Panc1 (cell line): ENCODE data around the gene OR51E1. TPM values are rescaled to one million over a fixed set of nuclear protein-coding genes. Genes with fewer than 3 reads are reported as not detected.

ENCODE experiments used
- ATAC-seq: fragments of 200-7000 bp; cut with Tn5 transposase; 2 replicates; pipeline ENCODE4 v1.9.1; 2020; ENCODE audit warnings: mild to moderate bottlenecking, moderate library complexity
- BruUV-seq: library from RNA; stranded (reverse); fragments of 400-500 nt; replicated peaks from 2 replicates; lab custom pipeline; 2021; lab: Mats Ljungman, UMichigan
- CTCF ChIA-PET: fragments of 300-600 bp; sonication (Branson Sonifier 250); formaldehyde crosslinking; loops from one replicate; lab custom pipeline; 2022; ENCODE audit warnings: antibody characterized with exemption; lab: Charles Lee
- POLR2A ChIA-PET: fragments of 300-600 bp; sonication (Branson Sonifier 250); formaldehyde crosslinking; loops from one replicate; lab custom pipeline; 2022; ENCODE audit warnings: antibody characterized with exemption; lab: Charles Lee
- DNase-seq: peaks from one replicate; pipeline ENCODE4 v3.0.0-alpha.2; 2010; ENCODE audit warnings: low read depth, low spot score
- H3K27ac ChIP-seq: 2 replicates; pipeline ENCODE4 v1.5.1; 2011; ENCODE audit warnings: mild to moderate bottlenecking, low read length, inconsistent platforms
- H3K27me3 ChIP-seq: fragments of 200-500 bp; sonication (Bioruptor generic); 2 replicates; pipeline ENCODE4 v1.6.0; 2014; ENCODE audit warnings: low read length, inconsistent platforms; ENCODE audit not compliant: control insufficient read depth, insufficient read depth
- H3K36me3 ChIP-seq: fragments of 200-500 bp; sonication (Bioruptor generic); 2 replicates; pipeline ENCODE4 v1.5.1; 2014; ENCODE audit warnings: inconsistent platforms, mild to moderate bottlenecking, low read length, moderate library complexity; ENCODE audit not compliant: control insufficient read depth, insufficient read depth
- H3K4me1 ChIP-seq: 2 replicates; pipeline ENCODE4 v1.5.1; 2011; ENCODE audit warnings: inconsistent platforms, mild to moderate bottlenecking, low read length, moderate library complexity; ENCODE audit not compliant: control insufficient read depth, insufficient read depth
- H3K4me3 ChIP-seq, 2 experiments: 2 replicates each; pipeline ENCODE4 v1.5.1; 2011 to 2012; ENCODE audit warnings: low read depth in 2 of 2, low read length in 2 of 2, mild to moderate bottlenecking in 2 of 2, inconsistent platforms in 1 of 2, moderate library complexity in 1 of 2
- H3K9me3 ChIP-seq: fragments of 200-500 bp; sonication (Bioruptor generic); 2 replicates; pipeline ENCODE4 v1.5.1; 2014; ENCODE audit warnings: low read depth, mild to moderate bottlenecking, inconsistent platforms, low read length, moderate library complexity; ENCODE audit not compliant: control insufficient read depth, insufficient read depth
- CTCF ChIP-seq: fragments of 450-650 bp; IDR thresholded peaks from 2 replicates; pipeline ENCODE4 v1.5.1; 2017; ENCODE audit warnings: mild to moderate bottlenecking
- POLR2AphosphoS5 ChIP-seq: IDR thresholded peaks from 2 replicates; pipeline ENCODE4 v1.6.1; 2012; ENCODE audit warnings: mild to moderate bottlenecking, low read depth, low read length, moderate library complexity
- REST ChIP-seq, 2 experiments: IDR thresholded peaks; 2 replicates each; pipeline ENCODE4 v1.6.1; 2011 to 2012; ENCODE audit warnings: low read depth in 2 of 2, control low read depth in 1 of 2, low read length in 1 of 2, mild to moderate bottlenecking in 1 of 2, moderate library complexity in 1 of 2; ENCODE audit not compliant: insufficient read depth in 1 of 2
- SIN3A ChIP-seq: IDR thresholded peaks from 2 replicates; pipeline ENCODE4 v1.6.1; 2012; ENCODE audit warnings: low read depth, mild to moderate bottlenecking, low read length, moderate library complexity, borderline replicate concordance; ENCODE audit not compliant: insufficient read depth
- TCF7L2 ChIP-seq: IDR thresholded peaks from 2 replicates; pipeline ENCODE4 v1.6.1; 2011; ENCODE audit warnings: mild to moderate bottlenecking, low read depth, low read length, inconsistent platforms
- in situ Hi-C: cut with HindIII; loops from 2 replicates; pipeline ENCODE4 v1.10.0; 2016; ENCODE audit warnings: low sequenced_read_pairs, low pct_unique_long_range_greater_than_20kb
- intact Hi-C: fragments of 100-400 bp; cut with micrococcal nuclease; formaldehyde crosslinking; loops from one replicate; pipeline ENCODE4 v1.10.0; 2022; ENCODE audit not compliant: unreplicated experiment
- total RNA-seq: library from RNA; stranded (reverse); gene quantifications from one replicate; pipeline ENCODE4 v1.2.1, GENCODE V29; 2021; ENCODE audit not compliant: unreplicated experiment

Gene OR51E1
- total RNA-seq, 1 experiment from 2014 or later: not detected

- Histone ChIP-seq H3K4me1 (peaks cover 10% of the 10 kb centered on the region; the same call in 1 of the 2 replicates), H3K36me3 (no peaks in the 10 kb centered on the region), H3K27ac (peak within 1 kb of the TSS; percentile 80), H3K27me3 (no peaks in the 10 kb centered on the region; the same call in 1 of the 2 replicates), H3K9me3 (no peaks in the 10 kb centered on the region), H3K4me3 (peak within 1 kb of the TSS; percentile 67 to 79)
- BruUV-seq: no TSS peak
- in situ Hi-C loops (no loop called here), intact Hi-C loops (loop anchor here (10.0 kb wide), 1 partner anchor 423 kb away; no protein-coding TSS in a partner anchor)
- POLR2A ChIA-PET: interaction anchor here (0.6 kb wide), 1 partner anchor 760 kb away, joined by 21 read pairs; no protein-coding TSS in a partner anchor
- DNase-seq (peak; percentile 85), ATAC-seq (peak; percentile 100)
- CTCF ChIA-PET: interaction anchor here (0.5 to 1.0 kb wide), 5 partner anchors 12 to 1755 kb away, joined by 3 to 5 read pairs (median 3); partner anchors contain the start of gene OR51D1
- TF ChIP-seq TCF7L2 (peak; percentile 51), CTCF (no peak), SIN3A (peak; percentile 73), POLR2AphosphoS5 (peak; percentile 95)
Observed at GRCh38 chr11:4607781-4608666, 35.8 kb upstream of the OR51E1 start, which contains the start of gene TRIM68. Gene TRIM68, minus strand, starts transcription at chr11:4608231. Its CDS starts 2,727 bp downstream, at chr11:4605504.

- Histone ChIP-seq H3K36me3 (no peaks in the 10 kb centered on the region), H3K4me3 (peak overlapping the region in 1 of 2 experiments; percentile 34; a peak in 2 of 4 replicates), H3K27ac (no peak overlapping the region), H3K27me3 (peaks cover 13% of the 10 kb centered on the region; the same call in 1 of the 2 replicates), H3K9me3 (no peaks in the 10 kb centered on the region), H3K4me1 (peaks cover 10% of the 10 kb centered on the region; the same call in 1 of the 2 replicates)
- BruUV-seq: no TSS peak
- ChIA-PET CTCF (no interaction called here), POLR2A (no interaction called here)
- no peak for ATAC-seq
- TF ChIP-seq POLR2AphosphoS5: no peak
- TF ChIP-seq SIN3A: no peak
- TF ChIP-seq REST (IDR thresholded peaks at IDR 0.05; ENCODE audit: insufficient read depth in 1 of 2, low read depth in 2 of 2, low read length in 1 of 2): no peak
- no peak for TF ChIP-seq TCF7L2
- TF ChIP-seq CTCF: no peak
- no peak for DNase-seq
- in situ Hi-C loops (no loop called here), intact Hi-C loops (no loop called here)
Observed at GRCh38 chr11:4610258-4610935, 33.4 kb upstream of the OR51E1 start.
